Subcutaneous adipose tissue (tissue), 4 donors: Measurements from ENCODE around the gene ATG4B. TPM values are rescaled to one million over a fixed set of nuclear protein-coding genes. Genes with fewer than 3 reads are reported as not detected.

Experiments used
- total RNA-seq, 4 donors: library from RNA; depleted of rRNA; stranded (reverse); fragments of >200 nt; gene quantifications; one replicate each; pipeline ENCODE4 v1.1.0, GENCODE V29; 2016
- TF ChIP-seq, protein P1 (sequence below): fragments of 450-650 bp; IDR thresholded peaks from one replicate; pipeline ENCODE4 v1.5.1; 2016; ENCODE audit warnings: low read depth, mild to moderate bottlenecking, control low read depth, antibody characterized with exemption, moderate library complexity

The ATG4B gene
- total RNA-seq, 4 donors from 2014 or later: 32.3 to 103 (median 47.7) TPM

DNA sequence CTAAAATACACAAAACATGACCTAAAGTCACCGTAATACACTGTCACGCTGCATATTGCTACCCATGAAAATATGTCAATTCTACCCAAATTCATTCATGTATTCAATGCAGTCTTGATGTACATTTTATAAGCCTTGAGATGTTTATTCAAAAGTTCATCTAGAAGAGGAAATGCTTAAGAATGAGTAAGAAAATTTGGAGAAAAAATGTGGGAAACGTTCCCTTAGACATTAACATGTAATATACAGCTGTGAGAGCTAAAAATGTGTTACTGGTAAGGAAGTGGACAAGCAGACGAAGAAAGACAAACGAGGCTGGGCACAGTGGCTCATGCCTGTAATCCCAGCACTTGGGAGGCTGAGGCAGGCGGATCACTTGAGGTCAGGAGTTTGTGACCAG, 37.9 kb upstream of the ATG4B start:
- TF ChIP-seq, protein P1, sequence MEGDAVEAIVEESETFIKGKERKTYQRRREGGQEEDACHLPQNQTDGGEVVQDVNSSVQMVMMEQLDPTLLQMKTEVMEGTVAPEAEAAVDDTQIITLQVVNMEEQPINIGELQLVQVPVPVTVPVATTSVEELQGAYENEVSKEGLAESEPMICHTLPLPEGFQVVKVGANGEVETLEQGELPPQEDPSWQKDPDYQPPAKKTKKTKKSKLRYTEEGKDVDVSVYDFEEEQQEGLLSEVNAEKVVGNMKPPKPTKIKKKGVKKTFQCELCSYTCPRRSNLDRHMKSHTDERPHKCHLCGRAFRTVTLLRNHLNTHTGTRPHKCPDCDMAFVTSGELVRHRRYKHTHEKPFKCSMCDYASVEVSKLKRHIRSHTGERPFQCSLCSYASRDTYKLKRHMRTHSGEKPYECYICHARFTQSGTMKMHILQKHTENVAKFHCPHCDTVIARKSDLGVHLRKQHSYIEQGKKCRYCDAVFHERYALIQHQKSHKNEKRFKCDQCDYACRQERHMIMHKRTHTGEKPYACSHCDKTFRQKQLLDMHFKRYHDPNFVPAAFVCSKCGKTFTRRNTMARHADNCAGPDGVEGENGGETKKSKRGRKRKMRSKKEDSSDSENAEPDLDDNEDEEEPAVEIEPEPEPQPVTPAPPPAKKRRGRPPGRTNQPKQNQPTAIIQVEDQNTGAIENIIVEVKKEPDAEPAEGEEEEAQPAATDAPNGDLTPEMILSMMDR: no peak

DNA sequence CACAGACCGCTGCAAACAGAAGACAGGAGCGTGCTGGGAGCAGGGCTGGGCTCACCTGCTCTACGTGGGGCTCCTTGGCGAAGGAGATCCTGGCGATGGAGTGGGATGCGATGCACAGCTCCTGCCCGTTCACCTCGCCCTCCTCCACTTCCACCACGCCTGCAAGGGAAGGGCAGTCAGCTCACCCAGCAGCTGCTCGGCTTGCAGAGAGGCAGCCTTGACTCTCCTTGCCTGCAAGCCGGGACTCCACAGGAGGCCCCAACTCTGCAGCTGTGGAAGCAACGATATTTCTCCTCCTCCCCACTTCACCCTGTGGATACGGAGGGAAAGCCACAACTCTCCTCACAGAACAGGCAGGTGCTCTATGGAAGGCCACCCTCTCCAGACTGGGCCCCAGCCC, 35.7 kb upstream of the ATG4B start:
- TF ChIP-seq, protein P1: no peak

- TF ChIP-seq, protein P1: no peak
These were observed 34.8 kb upstream of the ATG4B start for GRCh38 chr2:241602720-241603119.

GRCh38 chr2:241603686-241604085, 33.8 kb upstream of the ATG4B start:
- TF ChIP-seq, protein P1: no peak

GRCh38 chr2:241606186-241606585, 31.3 kb upstream of the ATG4B start:
- TF ChIP-seq, protein P1: no peak

GRCh38 chr2:241607162-241607885, 30.2 kb upstream of the ATG4B start:
- TF ChIP-seq, protein P1: no peak

GRCh38 chr2:241608881-241609280, 28.6 kb upstream of the ATG4B start:
- TF ChIP-seq, protein P1: no peak
